Stimulated activated memory B cell treated with anti-CD40 and anti-IgM and Interleukin-4, amounts not matched to agents 10 μg/mL and 1 μg/mL and 100 μg/mL, for 72 hours (primary cell): ENCODE results near the gene BEST2.
"Not testable (repeated sequence)": the region's sequence is repeated elsewhere in the genome, so short reads cannot be mapped to it uniquely, and the experiment has no call there.

Source experiments
- ATAC-seq: fragments of 150-1000 bp; cut with Tn5 transposase; 2 replicates; pipeline ENCODE4 v1.10.0; 2021
- H3K27ac Mint-ChIP-seq: one replicate; pipeline ENCODE4 v1.8.0; 2022; ENCODE audit warnings: mild to moderate bottlenecking, mixed read lengths
- H3K27me3 Mint-ChIP-seq: one replicate; pipeline ENCODE4 v1.8.0; 2022; ENCODE audit warnings: mixed read lengths
- H3K36me3 Mint-ChIP-seq: one replicate; pipeline ENCODE4 v1.8.0; 2022; ENCODE audit warnings: mixed read lengths
- H3K4me1 Mint-ChIP-seq: one replicate; pipeline ENCODE4 v1.8.0; 2022; ENCODE audit warnings: mixed read lengths
- H3K4me3 Mint-ChIP-seq: one replicate; pipeline ENCODE4 v1.8.0; 2022; ENCODE audit warnings: mild to moderate bottlenecking, moderate library complexity, mixed read lengths
- H3K9me3 Mint-ChIP-seq: one replicate; pipeline ENCODE4 v1.8.0; 2022; ENCODE audit warnings: mixed read lengths

BEST2 gene

DNA sequence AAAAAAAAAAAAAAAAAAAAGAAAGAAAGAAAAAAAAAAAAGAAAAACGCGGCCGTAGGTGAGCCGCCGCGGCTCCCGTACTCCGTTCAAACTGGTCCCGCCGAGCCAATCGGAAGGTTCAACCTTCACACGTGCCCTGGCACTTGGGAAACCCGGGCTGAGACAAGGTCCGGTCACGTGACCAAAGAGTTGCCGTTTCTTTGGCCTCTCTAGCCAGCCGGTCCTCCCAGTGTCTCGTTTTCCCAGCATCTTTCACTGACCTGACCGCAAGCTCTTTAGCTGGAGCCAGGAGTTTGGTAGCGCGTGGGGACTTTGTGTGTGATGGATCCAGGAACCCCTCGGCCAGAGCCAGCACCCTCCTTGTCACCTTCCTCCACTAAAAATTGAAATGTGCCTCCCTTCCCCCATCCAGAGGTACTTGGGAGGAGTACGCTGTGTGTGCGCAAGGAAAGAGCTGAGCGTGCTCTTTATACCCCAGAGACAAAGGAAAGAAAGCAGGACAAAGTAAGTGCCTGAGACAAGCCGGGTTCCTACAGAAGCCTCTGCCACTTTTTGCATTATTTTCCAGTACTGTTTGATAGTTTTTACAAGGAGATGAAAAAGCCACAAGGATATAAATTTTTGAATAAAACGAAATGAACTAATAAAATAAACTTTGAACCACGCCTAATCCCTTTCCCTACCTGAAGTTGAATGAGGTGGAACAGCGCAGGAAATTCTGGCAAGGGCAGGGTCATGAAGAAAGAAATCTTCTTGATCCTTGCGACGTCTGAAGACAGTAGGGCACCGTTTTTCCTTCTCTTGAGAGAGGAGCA is 28.8 kb upstream of the BEST2 start:
- H3K9me3 Mint-ChIP-seq, result no peaks in the 10 kb centered on the region
- peaks cover 62% of the 10 kb centered on the region for H3K4me1 Mint-ChIP-seq
- peaks cover 26% of the 10 kb centered on the region for H3K36me3 Mint-ChIP-seq
- ATAC-seq, result peak; percentile 96
- no peaks in the 10 kb centered on the region for H3K27me3 Mint-ChIP-seq
- H3K27ac Mint-ChIP-seq, result peak overlapping the region; percentile 77
- H3K4me3 Mint-ChIP-seq, result peak overlapping the region; percentile 90

DNA sequence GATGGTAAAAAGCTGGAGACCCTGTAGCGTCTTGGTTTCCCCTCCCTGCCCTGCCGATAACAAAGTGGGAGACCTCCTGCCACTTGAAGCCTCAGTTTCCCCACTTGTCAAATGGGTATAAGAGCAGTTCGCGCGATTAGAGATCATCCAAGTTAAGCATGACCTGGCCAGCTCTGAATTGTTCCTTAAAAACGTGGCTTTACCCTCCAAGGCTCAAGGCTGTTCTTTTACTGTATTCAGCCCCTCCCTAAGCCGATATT is 28.3 kb upstream of the BEST2 start:
- ATAC-seq, result no peak
- no peaks in the 10 kb centered on the region for H3K9me3 Mint-ChIP-seq
- H3K4me3 Mint-ChIP-seq, result peak overlapping the region; percentile 90
- H3K27ac Mint-ChIP-seq, result peak overlapping the region; percentile 77
- H3K4me1 Mint-ChIP-seq, result peaks cover 60% of the 10 kb centered on the region
- H3K36me3 Mint-ChIP-seq, result peaks cover 27% of the 10 kb centered on the region
- no peaks in the 10 kb centered on the region for H3K27me3 Mint-ChIP-seq

DNA sequence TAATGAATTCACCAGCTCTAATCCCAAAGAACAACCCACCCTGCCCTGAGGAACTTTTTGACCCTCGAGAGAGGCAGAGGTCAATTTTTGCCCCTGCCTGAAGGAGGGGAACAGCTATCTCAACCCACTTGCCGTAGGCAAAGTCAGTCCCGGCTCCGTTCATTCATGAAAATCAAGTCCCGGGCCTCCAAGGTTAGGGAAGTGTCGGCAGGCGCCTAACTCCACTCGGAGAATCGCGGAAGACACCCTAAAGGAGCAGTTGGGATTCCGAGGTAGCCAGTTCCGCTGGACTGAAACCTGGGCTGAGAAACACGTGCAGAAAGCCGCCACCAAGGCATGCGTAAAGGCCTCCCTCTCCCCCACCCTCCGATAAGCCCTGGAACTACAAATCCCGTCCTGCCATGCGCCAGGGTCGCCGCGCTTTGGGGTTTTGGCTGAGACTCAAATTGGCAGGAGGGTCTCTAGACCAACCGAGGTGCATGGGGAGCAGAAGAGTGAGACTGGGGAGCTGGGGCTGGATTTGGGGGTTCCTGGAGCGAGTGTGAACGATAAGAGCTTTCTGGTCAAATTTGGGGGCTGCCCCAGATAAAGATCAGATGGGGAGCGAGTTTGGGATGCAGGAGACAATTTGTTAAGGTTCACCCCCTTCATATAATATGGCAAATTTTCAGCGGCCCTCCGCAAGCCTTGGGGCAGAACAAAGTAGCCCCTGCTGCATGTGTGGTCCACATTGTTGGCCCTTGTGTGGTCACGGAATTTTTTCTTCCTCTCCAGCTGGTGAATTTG is 27.8 kb upstream of the BEST2 start, which contains the start of gene TNPO2:
TSS of gene TNPO2 (minus strand) at position 292 of the 786 bp plus-strand sequence. CDS start 2,955 bp downstream, outside the sequence.
- Mint-ChIP-seq H3K27me3 (no peaks in the 10 kb centered on the region), H3K4me1 (peaks cover 59% of the 10 kb centered on the region), H3K27ac (peak within 1 kb of the TSS; percentile 77), H3K9me3 (no peaks in the 10 kb centered on the region), H3K4me3 (peak within 1 kb of the TSS; percentile 90), H3K36me3 (peaks cover 29% of the 10 kb centered on the region)
- ATAC-seq, result peak; percentile 70

DNA sequence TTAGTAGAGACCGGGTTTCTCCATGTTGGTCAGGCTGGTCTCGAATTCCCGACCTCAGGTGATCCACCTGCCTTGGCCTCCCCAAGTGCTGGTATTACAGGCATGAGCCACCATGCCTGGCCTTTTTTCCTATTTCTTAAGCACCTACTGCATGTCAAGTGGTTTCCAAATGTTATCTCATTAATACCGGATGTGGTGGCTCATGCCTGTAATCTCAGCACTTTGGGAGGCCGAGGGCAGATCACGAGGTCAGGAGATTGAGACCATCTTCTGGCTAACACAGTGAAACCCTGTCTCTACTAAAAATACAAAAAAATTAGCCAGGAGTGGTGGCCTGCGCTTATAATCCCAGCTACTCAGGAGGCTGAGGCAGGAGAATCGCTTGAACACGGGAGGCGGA is 26.0 kb upstream of the BEST2 start:
- H3K27ac Mint-ChIP-seq, H3K27me3 Mint-ChIP-seq, ATAC-seq, H3K4me3 Mint-ChIP-seq, H3K9me3 Mint-ChIP-seq: not testable (repeated sequence)
- H3K36me3 Mint-ChIP-seq, result peaks cover 36% of the 10 kb centered on the region
- H3K4me1 Mint-ChIP-seq, result peaks cover 68% of the 10 kb centered on the region

DNA sequence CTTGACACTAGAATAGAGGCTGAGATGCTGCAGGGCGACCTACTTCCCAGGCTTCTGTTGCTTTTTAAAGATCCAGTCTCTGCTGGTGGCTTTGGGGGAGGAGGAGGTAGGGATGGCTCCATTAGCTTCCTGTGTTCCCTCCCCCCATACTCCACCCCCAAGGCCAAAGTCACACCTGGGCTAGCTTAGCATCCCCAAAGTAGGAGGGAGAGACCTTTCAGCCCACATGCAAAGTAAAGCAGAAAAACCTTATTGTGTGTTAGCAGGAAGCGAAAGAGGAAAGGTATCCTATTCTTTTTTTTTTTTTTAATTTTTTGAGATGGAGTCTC is 24.6 kb upstream of the BEST2 start:
- Mint-ChIP-seq H3K4me1 (peaks cover 67% of the 10 kb centered on the region), H3K9me3 (no peaks in the 10 kb centered on the region), H3K36me3 (peaks cover 31% of the 10 kb centered on the region), H3K27ac (peak overlapping the region; percentile 53), H3K4me3 (no peak overlapping the region), H3K27me3 (no peaks in the 10 kb centered on the region)
- no peak for ATAC-seq

DNA sequence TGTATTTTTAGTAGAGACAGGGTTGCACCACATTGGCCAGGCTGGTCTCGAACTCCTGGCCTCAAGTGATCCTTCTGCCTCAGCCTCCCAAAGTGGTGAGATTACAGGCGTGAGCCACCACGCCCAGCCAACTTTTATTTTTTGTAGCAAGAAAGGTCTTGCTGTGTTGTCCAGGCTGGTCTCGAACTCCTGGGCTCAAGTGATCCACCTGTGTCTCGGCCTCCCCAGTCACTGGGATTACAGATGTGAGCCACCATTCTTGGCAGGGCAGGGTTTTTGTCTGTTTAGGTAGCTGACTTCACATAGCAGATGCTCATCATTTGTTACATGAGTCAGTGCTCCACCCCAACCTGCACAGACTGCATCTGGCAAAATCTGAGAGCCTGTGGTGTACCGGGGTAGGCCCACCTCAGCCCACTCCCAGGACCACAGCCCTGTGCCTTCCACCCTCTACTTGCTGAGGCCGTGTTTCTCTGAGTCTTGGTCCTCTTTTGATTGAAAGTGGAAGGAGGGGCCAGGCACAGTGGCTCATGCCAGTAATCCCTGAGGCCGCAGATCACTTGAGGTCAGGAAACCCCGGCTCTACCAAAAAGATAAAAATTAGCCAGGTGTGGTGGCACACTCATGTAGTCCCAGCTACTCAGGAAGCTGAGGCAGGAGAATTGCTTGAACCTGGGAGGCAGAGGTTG is 23.7 kb upstream of the BEST2 start:
- Mint-ChIP-seq H3K36me3 (peaks cover 37% of the 10 kb centered on the region), H3K4me3 (no peak overlapping the region), H3K9me3 (no peaks in the 10 kb centered on the region), H3K4me1 (peaks cover 70% of the 10 kb centered on the region), H3K27ac (no peak overlapping the region), H3K27me3 (no peaks in the 10 kb centered on the region)
- ATAC-seq, result no peak

DNA sequence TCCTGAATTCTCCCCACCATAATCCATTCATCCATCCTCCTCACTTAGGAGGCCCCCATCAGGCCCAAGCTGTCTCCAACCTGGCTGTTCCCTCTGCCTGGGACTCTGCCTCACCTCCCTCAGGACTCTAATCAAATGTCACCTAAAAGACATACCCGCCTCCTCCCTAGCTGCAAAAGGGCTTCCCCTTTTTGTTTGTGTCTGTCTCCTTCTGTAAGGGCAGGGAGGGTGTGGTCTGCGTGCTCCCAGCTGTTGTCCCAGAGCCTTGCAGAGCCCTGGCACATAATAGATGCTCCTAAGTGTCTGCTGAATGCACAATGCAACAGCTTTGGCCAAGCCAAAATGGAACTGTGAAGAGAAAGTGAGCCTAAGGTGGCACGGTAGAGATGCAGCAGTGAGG is 21.5 kb upstream of the BEST2 start:
- ATAC-seq, result peak; percentile 57
- Mint-ChIP-seq H3K4me3 (peak overlapping the region; percentile 55), H3K27ac (peak overlapping the region; percentile 62), H3K36me3 (peaks cover 42% of the 10 kb centered on the region), H3K4me1 (peaks cover 61% of the 10 kb centered on the region), H3K27me3 (no peaks in the 10 kb centered on the region), H3K9me3 (no peaks in the 10 kb centered on the region)

DNA sequence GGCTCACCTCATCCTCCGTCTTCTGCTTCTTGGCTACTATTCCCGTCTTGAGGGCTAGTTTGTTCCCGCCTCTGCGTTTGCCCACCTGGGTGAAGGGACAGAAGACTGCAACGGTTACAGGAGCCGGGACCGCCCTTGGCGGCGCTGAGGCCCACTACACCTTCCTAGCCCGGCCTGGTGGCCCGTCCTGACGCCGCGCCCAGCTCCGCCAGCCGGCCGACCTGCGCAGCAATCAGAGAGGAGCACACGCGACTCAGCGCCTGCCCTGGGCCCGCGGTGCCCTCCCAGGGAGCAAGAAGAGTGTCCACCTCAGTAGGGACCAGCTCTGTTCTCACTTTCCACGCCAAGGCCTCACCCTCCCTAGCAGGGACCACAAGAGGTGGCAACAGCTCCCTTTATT is 20.3 kb upstream of the BEST2 start:
- Mint-ChIP-seq H3K9me3 (no peaks in the 10 kb centered on the region), H3K36me3 (peaks cover 41% of the 10 kb centered on the region), H3K4me1 (peaks cover 59% of the 10 kb centered on the region), H3K27me3 (no peaks in the 10 kb centered on the region), H3K4me3 (no peak overlapping the region), H3K27ac (no peak overlapping the region)
- ATAC-seq, result no peak

DNA sequence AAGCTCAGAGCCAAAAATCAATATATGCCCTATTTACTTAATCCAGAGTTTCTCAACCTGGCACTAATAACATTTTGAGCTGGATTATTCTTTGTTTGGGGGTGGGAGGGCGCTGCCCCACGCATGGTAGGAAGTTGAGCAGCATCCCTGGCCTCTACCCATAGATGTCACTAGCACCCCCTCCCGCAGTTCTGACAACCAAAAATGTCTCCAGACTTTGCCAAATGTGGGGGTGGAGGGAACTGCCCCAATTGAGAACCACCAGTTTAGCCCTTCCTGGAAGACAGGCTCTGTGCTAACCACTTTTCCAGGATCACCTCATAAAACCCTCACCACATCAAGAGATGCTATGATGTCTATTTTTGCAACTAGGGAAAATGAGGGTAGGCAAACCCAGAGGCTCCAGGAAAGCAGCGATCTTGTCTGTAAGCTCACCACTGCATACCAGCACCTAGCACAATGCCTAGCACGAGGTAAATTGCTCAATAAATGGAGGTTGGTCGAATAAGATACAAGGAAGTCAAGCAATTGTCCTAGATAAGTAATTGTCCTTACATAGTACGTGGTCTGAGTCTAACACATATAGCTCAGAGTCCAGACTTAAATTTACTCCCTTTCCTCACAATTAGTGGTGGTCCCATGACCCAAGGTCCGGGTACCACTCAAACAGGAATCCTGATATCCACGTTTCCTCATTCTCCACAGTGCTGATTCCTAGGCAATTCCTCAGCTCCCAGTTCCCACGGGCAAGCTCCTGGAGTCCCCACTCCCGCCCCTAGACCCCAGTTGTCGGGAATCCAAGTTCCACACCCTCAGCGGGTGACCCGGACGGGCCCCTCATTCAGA is 18.0 kb upstream of the BEST2 start:
- peaks cover 72% of the 10 kb centered on the region for H3K4me1 Mint-ChIP-seq
- H3K36me3 Mint-ChIP-seq, result peaks cover 35% of the 10 kb centered on the region
- peak overlapping the region; percentile 92 for H3K4me3 Mint-ChIP-seq
- ATAC-seq, result no peak
- no peaks in the 10 kb centered on the region for H3K27me3 Mint-ChIP-seq
- H3K9me3 Mint-ChIP-seq, result no peaks in the 10 kb centered on the region
- peak overlapping the region; percentile 99 for H3K27ac Mint-ChIP-seq

DNA sequence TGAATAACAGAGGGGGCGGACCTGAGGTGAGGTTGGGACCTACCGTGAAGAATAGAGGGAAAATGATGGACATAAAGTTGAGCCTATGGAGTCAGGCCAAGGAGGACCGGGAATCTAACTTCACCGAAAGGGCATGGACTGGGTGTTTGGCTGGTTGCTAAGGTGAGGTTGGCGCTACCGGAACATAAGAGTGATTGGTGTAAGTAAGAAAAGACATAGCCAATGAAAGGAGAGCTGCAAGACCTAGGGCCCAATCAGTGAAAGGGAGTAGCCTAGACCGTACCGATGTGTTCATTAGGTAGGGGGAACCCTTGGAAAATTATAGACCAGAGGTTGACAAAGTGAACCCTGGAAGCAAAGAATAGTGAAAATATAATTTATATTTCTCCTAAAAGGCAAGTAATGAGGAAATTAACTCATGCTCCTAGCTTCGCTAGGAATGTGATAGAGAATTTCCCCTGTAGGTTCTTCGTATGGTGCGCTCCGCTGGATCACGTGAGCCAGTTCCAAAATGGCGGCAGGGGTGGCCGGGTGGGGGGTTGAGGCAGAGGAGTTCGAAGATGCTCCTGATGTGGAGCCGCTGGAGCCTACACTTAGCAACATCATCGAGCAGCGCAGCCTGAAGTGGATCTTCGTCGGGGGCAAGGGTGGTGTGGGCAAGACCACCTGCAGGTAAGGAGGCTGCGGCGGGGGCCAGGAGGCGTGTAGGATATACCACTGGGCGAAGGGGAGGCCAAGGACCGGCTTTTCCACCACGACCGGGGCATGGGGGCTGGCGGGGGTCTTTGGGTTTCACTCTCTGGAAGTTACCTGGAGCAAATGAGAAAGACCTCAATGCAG is 14.4 kb upstream of the BEST2 start, which contains the start of gene GET3:
TSS of gene GET3 (plus strand) at position 503 of the 840 bp plus-strand sequence. CDS start at position 512, 9 bp downstream.
- ATAC-seq, result peak; percentile 94
- Mint-ChIP-seq H3K9me3 (no peaks in the 10 kb centered on the region), H3K27me3 (no peaks in the 10 kb centered on the region), H3K4me1 (peaks cover 42% of the 10 kb centered on the region), H3K36me3 (peaks cover 26% of the 10 kb centered on the region), H3K27ac (peak within 1 kb of the TSS; percentile 98), H3K4me3 (peak within 1 kb of the TSS; percentile 100)

DNA sequence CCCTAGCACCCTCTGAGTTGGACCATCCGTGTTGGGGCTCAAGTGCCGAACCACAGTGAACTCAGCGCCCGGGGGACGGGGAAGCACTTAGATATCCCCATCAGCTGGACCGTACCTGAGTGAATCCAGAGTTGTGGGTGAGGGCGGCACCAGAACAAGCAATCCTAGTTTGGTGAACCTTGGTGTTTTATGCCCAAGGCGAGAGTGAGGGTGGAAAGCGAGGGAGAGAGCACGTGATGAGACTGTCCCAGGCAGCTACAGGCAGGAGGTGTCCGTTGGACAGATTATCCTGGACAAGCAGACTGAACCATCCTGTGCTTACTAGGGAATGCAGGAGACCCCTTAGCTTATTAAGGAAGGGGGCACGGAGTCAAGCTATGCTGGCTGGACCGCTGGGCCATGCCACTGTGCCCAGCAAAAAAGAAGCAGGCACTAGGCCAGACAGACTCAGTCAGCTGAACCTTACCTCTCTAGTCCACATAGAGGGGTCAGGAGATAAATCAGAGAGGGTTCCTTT is 13.7 kb upstream of the BEST2 start:
- H3K36me3 Mint-ChIP-seq, result peaks cover 29% of the 10 kb centered on the region
- H3K4me3 Mint-ChIP-seq, result peak overlapping the region; percentile 100
- H3K4me1 Mint-ChIP-seq, result peaks cover 39% of the 10 kb centered on the region
- no peaks in the 10 kb centered on the region for H3K9me3 Mint-ChIP-seq
- no peak for ATAC-seq
- peak overlapping the region; percentile 98 for H3K27ac Mint-ChIP-seq
- H3K27me3 Mint-ChIP-seq, result no peaks in the 10 kb centered on the region

DNA sequence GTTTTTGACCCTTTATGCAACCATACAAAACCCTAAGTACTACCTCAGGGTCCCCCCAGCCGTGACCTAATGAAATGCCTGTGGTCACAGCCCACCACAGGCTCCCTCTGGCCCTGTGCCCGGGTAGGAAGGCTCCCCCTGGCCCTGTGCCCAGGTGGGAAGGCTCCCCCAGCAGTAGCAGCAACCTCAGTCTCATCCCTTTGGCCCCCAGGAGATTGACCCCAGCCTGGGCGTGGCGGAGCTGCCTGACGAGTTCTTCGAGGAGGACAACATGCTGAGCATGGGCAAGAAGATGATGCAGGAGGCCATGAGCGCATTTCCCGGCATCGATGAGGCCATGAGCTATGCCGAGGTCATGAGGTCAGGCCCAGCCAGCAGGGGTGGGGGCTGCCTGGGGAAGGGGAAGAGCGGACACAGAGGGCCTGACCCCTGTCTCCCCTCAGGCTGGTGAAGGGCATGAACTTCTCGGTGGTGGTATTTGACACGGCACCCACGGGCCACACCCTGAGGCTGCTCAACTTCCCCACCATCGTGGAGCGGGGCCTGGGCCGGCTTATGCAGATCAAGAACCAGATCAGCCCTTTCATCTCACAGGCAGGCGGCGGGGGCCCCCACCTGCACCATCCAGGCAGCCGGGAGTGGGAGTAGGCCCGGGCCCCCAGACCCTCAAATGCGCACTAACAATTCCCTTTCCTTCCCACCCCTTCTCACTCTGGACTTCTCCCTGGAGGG is 6.3 kb upstream of the BEST2 start:
- peaks cover 19% of the 10 kb centered on the region for H3K4me1 Mint-ChIP-seq
- H3K4me3 Mint-ChIP-seq, result no peak overlapping the region
- peaks cover 62% of the 10 kb centered on the region for H3K36me3 Mint-ChIP-seq
- no peak overlapping the region for H3K27ac Mint-ChIP-seq
- ATAC-seq, result peak; percentile 31
- H3K27me3 Mint-ChIP-seq, result peaks cover 10% of the 10 kb centered on the region
- H3K9me3 Mint-ChIP-seq, result peaks cover 5% of the 10 kb centered on the region

DNA sequence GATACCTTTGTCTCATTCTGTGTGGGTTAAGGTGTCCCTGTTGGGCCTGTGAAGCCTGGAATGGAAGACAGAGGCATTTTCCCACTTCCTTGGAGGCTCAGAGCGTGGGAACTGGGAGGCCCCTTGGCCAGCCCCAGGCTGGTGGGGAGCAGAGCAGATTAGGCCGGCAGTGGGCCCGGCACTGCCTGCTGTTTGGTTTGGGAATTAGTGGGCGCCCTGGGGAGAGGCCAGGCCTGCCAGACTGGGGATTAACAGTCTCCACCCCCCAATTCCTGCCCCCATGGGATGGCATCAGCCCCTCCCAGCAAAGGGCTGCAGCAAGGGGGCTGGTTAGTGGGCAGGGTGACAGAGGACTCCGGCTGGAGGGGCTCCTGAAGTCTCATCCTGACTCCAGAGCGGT is 3.1 kb upstream of the BEST2 start:
- Mint-ChIP-seq H3K27me3 (peaks cover 39% of the 10 kb centered on the region), H3K27ac (no peak overlapping the region), H3K4me3 (no peak overlapping the region), H3K9me3 (peaks cover 5% of the 10 kb centered on the region), H3K36me3 (peaks cover 44% of the 10 kb centered on the region), H3K4me1 (peaks cover 12% of the 10 kb centered on the region)
- ATAC-seq, result no peak
